A673 (cell line): ENCODE results near the gene RIPK1.

Experiments used
- CTCF ChIP-seq: fragments of 300-800, 200-600 bp; sonication (generic); conservative IDR thresholded peaks from 2 replicates; pipeline ENCODE4 v1.5.1; 2017; ENCODE audit warnings: low read depth, mild to moderate bottlenecking, antibody characterized with exemption, low read length, moderate library complexity, mixed read lengths
- EZH2 ChIP-seq: fragments of 200-600 bp; sonication (generic); IDR thresholded peaks from 2 replicates; pipeline ENCODE4 v1.6.1; 2017; ENCODE audit warnings: borderline replicate concordance, low read depth, mild to moderate bottlenecking, mixed read lengths, antibody characterized with exemption, low read length; ENCODE audit not compliant: poor library complexity, severe bottlenecking

- TF ChIP-seq EZH2 = no peak
- no peak for TF ChIP-seq CTCF
Observed at GRCh38 chr6:3114377-3114776, 46.1 kb downstream of the RIPK1 start.
